ENCODE results near the gene CYP2E1. TPM values are rescaled to one million over a fixed set of nuclear protein-coding genes. Genes with fewer than 3 reads are reported as not detected.
"Not testable (repeated sequence)": the region's sequence is repeated elsewhere in the genome, so short reads cannot be mapped to it uniquely, and the experiment has no call there.

The CYP2E1 gene
- 0.45 and 1.1 TPM in 2 replicates for total RNA-seq
- 0.83 TPM for polyA plus RNA-seq (2012)

DNA sequence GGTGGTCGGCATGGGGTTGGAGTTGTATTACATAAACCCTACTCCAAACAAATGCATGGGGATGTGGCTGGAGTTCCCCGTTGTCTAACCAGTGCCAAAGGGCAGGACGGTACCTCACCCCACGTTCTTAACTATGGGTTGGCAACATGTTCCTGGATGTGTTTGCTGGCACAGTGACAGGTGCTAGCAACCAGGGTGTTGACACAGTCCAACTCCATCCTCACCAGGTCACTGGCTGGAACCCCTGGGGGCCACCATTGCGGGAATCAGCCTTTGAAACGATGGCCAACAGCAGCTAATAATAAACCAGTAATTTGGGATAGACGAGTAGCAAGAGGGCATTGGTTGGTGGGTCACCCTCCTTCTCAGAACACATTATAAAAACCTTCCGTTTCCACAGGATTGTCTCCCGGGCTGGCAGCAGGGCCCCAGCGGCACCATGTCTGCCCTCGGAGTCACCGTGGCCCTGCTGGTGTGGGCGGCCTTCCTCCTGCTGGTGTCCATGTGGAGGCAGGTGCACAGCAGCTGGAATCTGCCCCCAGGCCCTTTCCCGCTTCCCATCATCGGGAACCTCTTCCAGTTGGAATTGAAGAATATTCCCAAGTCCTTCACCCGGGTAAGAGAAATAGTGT lies at the start of gene CYP2E1:
Gene CYP2E1, plus strand, starts transcription at position 407 of the 632 bp plus-strand sequence. Its CDS starts 33 bp downstream, at position 440.
- DNase-seq (ENCODE audit: low read depth): no peak

DNA sequence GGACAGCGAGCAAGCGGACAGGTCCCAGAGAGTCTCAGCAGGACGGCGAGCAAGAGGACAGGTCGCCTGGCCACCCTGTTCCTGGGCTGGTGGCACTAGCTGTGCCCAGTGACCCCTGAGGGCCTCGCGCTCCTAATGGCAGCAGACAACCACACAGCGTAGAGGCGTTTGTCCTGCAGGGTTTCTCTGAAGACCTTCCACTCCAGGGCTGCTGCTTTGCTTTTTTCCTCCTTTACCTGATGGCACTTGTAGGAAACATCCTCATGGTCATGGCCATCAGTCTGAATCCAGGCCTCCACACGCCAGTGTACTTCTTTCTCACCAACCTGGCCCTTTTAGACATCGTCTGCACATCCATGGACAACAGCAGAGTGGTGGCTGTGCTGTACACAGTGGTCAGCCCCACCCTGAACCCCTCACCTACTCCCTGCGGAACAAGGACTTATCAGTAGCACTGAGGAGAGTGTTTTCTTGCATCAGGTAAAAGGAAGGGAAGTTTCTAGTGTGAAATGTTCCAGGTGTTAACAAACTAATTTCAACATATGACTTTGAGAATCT lies 46.0 kb upstream of the CYP2E1 start:
- DNase-seq (ENCODE audit: low read depth): no peak

DNA sequence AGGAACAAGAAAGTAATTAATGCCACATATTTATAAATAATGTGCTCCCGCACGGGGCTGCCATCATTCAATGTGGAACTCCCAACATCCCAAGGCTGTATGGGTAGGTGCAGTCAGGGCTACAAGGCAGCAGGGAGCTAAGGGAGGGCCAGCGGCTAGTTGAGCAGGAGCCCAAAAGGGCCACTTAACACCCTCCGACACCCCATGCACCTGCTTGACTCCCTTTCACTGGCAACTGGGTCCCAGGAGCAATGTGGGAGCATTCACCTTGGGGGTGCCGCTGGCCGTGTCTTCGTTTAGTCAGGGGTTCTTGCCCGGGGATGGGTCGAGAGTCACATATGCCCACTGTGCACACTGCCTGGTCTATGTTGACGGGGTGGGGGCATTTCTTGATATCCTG lies 45.5 kb upstream of the CYP2E1 start:
- no peak for DNase-seq (ENCODE audit: low read depth)

- no peak for DNase-seq (ENCODE audit: low read depth)
Measured at GRCh38 chr10:133484818-133485217, 42.3 kb upstream of the CYP2E1 start.

GRCh38 chr10:133487085-133487484 lies 40.1 kb upstream of the CYP2E1 start:
- DNase-seq (ENCODE audit: low read depth): no peak

DNA sequence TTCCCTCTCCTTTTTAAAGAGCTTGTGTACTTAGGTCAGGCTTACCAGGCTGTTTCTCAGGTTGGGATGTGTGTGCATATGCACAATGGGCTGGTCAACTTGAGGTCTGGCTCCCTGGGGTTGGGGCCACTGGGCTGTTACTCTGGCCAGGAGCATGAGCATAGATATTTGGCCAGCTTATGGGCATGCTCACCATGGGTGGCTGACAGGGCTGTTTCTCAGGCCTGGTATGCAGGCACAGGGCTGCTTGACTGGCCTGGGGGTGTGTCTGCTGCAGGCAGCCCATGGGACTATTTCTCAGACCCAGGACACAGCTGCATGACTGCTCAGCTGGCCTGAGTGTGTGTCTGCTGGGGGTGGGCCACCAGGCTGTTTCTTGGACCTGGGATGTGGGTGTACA lies 38.8 kb upstream of the CYP2E1 start:
- no peak for DNase-seq (ENCODE audit: low read depth)

GRCh38 chr10:133489816-133490588 lies 37.2 kb upstream of the CYP2E1 start:
- DNase-seq (ENCODE audit: low read depth): no peak

DNA sequence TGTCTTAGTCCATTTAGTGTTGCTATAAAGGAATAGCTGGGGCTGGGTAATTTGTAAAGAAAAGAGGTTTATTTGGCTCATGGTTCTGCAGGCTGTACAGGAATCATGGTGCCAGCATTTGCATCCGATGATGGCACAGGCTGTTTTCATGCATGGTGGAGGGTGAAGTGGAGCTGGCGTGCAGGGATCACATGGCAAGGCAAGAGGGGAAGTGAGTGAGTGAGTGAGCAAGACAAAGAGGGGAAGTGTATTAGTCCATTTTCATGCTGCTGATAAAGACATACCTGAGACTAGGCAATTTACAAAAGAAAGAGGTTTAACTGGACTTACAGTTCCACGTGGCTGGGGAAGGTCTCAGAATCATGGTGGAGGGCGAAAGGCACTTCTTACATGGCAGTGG lies 33.6 kb upstream of the CYP2E1 start:
- DNase-seq (ENCODE audit: low read depth): not testable (repeated sequence)

DNA sequence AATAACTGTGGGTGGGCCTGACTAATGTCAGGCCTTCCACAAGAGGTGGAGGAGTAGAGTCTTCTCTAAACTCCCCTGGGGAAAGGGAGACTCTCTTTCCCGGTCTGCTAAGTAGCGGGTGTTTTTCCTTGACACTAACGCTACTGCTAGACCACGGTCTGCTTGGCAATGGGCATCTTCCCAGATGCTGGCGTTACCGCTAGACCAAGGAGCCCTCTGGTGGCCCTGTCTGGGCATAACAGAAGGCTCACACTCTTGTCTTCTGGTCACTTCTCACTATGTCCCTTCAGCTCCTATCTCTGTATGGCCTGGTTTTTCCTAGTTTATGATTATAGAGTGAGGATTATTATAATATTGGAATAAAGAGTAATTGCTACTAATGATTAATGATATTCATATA lies 29.8 kb upstream of the CYP2E1 start:
- not testable (repeated sequence) for DNase-seq (ENCODE audit: low read depth)

GRCh38 chr10:133499176-133499575 lies 28.0 kb upstream of the CYP2E1 start:
- not testable (repeated sequence) for DNase-seq (ENCODE audit: low read depth)

DNA sequence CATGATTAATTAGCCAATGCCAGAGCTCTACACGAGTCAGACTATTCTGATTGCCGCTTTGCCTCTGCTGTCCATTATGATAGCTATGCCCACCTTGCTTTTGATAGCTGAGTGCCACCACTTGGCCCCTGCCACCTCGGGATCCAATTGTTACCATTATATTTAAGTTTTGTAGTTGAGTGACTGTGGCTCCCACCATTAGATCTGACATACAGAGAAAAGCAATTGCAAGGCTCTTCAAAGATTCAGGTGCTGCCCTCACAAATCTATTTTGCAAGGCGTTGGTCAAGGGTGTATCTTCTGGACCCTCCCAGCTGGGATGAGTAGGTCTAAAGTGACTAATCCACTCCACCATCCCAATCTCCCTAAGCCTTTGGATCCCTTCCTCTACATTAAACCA lies 26.3 kb upstream of the CYP2E1 start:
- DNase-seq (ENCODE audit: low read depth): not testable (repeated sequence)

- DNase-seq (ENCODE audit: low read depth): no peak
Measured at GRCh38 chr10:133509700-133510099, 17.5 kb upstream of the CYP2E1 start.

DNA sequence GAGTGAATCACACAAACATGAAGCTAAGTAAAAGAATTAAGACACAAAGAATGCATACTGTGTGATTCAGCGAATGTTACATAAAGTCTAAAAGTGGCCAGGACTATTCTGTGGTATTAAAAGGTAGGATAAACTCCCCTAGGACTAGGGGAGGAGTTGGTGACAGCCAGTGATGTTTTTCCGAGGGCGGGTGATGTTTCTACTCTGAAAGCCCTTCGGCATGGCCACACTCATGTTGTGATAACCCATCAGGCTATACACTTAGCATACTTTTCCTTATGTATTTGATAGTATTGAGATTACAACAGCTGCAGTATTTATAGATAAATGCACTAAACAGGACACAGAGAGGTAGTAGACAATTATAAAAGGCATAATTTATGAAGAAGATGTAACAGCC lies 15.8 kb upstream of the CYP2E1 start:
- no peak for DNase-seq (ENCODE audit: low read depth)

DNA sequence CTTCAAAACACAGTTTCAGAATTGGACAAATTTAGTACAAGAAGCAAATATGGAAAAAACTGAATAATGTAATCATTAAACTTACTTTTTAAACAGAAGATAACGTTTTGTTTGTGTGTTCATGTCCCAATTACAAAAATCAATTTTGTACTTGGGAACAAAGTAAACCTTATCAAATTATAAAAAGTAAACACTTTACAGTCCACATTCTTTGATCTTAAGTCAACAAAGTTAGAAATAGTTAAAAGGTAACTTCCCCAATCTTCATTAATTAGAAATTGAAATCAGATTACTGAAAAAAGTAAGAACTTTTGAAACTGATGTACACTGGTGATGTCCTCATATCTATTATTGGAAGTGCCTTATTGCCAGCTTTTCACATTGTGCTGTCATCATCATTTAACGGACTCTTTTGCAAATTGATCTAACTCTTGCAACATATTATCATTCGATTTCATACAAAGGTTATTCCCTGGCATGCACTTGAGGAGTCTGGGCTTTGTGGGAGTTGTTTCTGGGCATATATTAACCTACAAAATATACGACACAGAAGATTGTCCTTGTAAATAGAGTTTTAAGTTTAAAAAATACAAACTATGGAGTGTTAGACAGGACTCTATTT lies 15.1 kb upstream of the CYP2E1 start:
- DNase-seq (ENCODE audit: low read depth): no peak

DNA sequence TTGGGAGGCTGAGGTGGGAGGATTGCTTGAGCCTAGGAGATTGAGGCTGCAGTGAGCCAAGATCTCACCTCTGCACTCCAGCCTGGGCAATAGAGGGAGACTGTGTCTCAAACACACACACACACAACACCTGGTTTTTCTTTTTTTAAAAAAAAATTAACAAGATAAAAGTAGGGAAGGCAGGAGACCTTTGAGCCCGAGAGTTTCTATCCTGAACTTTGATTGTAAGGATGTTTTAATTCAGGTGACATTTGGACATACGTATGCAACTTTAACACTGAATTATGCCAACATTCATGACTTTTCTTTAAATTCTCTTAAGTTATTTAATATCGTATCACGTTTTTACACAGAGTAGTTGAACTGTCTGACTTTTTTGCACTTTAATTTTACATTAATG lies 11.7 kb upstream of the CYP2E1 start:
- DNase-seq (ENCODE audit: low read depth): no peak

GRCh38 chr10:133516057-133516456 lies 11.1 kb upstream of the CYP2E1 start:
- DNase-seq (ENCODE audit: low read depth): no peak

- DNase-seq (ENCODE audit: low read depth): not testable (repeated sequence)
Measured at GRCh38 chr10:133518517-133518916, 8.6 kb upstream of the CYP2E1 start.

GRCh38 chr10:133520193-133520738 lies 6.9 kb upstream of the CYP2E1 start:
- peak; percentile 82 for DNase-seq (ENCODE audit: low read depth)

DNA sequence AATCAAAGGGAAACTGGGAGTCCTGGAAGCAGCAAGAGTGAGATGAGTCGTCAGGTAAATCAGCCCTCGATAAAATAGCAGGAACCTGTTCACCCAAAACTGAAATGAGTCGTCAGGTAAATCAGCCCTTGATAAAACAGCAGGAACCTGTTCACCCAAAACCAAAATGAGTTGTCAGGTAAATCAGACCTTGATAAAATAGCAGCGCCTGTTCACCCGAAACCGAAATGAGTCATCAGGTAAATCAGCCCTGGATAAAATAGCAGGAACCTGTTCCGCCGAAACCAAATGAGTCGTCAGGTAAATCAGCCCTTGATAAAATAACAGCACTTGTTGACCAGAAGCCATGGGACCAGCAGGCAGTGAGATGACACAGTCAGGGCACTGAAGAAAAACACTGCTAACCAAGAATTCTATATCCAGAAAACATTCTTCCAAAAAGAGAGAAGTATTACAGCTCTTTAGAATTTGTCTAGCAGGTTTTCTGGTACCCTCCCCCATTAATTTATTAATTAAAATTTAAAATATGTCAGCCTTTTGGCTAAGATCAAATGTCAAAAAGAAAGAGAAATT lies 3.4 kb upstream of the CYP2E1 start:
- no peak for DNase-seq (ENCODE audit: low read depth)

DNA sequence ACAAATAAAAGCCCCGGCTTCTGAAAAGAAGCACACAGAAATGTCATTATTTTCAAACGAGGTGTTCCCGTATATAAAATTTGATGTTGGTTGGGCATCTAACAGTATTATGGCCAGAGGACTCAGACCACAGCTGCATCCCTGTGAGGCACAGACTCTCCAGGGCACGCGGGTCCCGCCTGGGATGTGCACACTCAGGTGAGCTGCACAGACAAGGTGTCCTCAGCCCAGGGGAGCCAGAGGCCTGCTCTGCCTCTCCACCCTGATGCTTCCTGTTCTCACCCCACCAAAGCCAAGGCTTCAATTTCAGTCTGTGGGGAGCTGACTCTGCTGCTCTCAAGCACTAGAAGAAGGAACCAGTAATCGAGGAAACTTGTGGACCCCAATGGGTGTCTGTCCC lies 1.7 kb upstream of the CYP2E1 start:
- no peak for DNase-seq (ENCODE audit: low read depth)

GRCh38 chr10:133527771-133528271 lies 658 bp downstream of the CYP2E1 start:
- DNase-seq (ENCODE audit: low read depth): no peak

All from myocyte (in vitro differentiated cells).